Cardiac fibroblast (primary cell): ENCODE measurements around the gene NDUFS6.

Source experiments
- DNase-seq, 2 donors: peaks; one replicate each; pipeline versions ENCODE4 v3.0.0 to v3.0.0-alpha.2; 2010; ENCODE audit warnings: low read depth in 2 of 2
- H3K4me3 ChIP-seq, 2 donors: replicated peaks in 1 of 2; 1 replicate in 1 of 2; 2 replicates in 1 of 2; pipeline ENCODE4 v1.5.1; 2011; ENCODE audit warnings: low read depth in 2 of 2, low read length in 2 of 2, mild to moderate bottlenecking in 2 of 2, moderate library complexity in 1 of 2
- TF ChIP-seq, protein P1 (sequence below): IDR thresholded peaks from one replicate; pipeline ENCODE4 v1.5.1; 2011; ENCODE audit warnings: low read depth, mild to moderate bottlenecking, low read length, inconsistent platforms

The NDUFS6 gene

DNA sequence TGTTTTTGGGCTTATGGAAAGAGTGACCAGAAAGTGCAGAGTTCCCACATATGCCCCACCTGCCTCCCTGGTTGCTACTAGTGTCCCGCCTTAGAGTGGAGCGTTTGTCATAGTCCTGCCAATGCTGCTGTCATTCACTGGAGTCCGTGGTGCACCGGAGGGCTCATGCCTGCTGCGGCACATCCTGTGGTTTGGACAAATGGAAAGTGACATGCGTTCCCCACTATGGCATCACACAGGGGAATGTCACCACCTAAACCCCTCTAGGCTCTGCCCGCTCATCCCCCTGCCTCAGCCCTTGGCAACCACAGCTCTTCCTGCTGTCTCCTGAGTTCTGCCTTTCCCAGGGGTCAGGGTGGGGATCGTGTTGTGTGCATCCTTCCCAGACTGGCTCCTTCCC lies 52.3 kb downstream of the NDUFS6 start:
- no peak for DNase-seq
- no peak overlapping the region for H3K4me3 ChIP-seq
- TF ChIP-seq, protein P1, sequence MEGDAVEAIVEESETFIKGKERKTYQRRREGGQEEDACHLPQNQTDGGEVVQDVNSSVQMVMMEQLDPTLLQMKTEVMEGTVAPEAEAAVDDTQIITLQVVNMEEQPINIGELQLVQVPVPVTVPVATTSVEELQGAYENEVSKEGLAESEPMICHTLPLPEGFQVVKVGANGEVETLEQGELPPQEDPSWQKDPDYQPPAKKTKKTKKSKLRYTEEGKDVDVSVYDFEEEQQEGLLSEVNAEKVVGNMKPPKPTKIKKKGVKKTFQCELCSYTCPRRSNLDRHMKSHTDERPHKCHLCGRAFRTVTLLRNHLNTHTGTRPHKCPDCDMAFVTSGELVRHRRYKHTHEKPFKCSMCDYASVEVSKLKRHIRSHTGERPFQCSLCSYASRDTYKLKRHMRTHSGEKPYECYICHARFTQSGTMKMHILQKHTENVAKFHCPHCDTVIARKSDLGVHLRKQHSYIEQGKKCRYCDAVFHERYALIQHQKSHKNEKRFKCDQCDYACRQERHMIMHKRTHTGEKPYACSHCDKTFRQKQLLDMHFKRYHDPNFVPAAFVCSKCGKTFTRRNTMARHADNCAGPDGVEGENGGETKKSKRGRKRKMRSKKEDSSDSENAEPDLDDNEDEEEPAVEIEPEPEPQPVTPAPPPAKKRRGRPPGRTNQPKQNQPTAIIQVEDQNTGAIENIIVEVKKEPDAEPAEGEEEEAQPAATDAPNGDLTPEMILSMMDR, result no peak

DNA sequence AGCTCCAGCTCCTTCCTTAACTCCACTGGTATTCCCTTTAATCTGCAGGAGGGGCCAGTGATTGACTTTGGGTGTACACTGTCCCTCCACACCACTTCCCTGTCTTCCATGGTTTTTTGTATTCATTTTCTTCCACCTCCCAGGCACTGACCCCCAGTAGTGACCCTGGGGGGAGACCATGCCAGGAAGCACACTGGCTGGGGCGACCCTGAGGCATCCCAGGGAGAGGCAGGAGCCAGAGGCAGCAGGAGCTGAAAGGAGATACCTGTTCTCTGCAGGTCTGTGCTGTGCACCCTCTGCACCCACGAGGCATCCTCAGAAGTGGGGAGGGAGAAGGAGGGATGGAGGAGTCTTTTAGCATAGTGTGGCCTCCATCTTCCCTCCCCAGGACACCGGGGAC lies 53.9 kb downstream of the NDUFS6 start:
- TF ChIP-seq, protein P1, result no peak
- DNase-seq, result no peak
- H3K4me3 ChIP-seq, result no peak overlapping the region

DNA sequence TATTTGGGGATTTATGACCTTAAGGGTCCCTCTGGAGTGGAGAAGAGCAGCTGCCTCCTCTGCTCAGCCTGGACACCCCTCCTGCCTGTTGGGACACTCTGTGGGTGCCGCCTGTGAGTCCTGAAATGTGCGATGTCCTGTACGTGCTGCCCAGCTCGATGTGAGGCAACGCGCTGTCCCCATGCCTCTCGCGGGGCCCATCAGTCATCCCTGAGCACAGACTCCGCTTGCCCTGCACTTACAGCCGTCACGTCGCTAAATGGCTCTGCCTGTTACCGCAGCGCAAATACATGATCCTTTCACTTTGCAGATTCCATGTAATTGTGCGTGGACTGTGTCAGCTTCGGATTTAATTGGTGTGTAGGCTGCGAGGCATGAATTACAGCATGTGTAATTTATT lies 54.4 kb downstream of the NDUFS6 start:
- TF ChIP-seq, protein P1, result no peak
- no peak overlapping the region for H3K4me3 ChIP-seq
- no peak for DNase-seq

DNA sequence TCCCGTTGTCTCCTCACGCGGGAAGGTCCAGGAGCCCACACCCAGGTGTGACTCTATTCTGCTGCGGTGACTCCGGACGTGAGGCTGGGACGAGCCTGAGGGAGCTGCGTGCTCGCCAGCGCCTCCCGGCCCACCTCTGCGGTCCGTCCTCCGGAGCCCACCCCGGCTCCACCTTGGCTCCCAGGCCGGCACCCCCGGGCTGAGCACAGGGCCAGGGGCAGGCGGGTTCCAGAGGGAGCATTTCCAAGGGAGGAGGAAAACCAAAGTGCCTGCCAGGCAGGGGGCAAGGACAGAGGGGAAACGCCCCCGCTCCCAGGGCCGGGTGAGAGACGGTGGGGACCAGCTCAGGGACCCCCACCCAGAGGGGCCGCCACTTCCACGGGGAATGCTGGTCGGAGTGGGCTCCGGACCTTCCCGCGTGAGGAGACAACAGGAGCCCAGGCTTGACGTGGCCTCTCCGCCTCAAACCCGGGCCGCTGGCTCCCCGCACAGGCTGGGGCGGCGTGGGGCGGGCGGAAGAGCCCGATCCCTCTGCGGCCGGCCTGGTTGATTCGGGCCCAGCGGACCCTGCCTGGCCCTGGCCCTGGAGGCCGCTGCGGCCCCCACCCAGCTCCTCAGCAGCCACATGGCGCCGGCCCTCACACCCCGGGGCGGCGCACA lies 55.5 kb downstream of the NDUFS6 start:
- TF ChIP-seq, protein P1, result no peak
- H3K4me3 ChIP-seq, result peak overlapping the region; percentile 36 to 46

DNA sequence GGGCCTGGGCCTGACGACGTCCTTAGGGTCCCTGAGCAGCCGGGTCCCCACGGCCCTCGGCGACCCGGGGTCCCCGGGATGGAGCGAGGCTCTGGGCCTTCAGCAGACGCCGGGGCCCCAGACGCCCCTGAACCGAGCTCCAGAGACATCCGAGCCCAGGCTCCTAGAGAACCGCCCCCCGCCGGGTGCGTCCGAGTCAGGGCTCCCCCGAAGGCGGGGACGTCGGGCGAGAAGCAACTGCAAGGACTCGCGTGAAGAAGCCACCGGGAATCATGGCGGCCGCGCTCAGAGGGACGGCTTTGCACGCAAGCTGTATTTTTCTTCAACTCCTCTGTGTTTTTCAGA lies 56.0 kb downstream of the NDUFS6 start:
- TF ChIP-seq, protein P1, result no peak
- no peak overlapping the region for H3K4me3 ChIP-seq
- no peak for DNase-seq

More for the DNA sequence above, 55.5 kb downstream of the NDUFS6 start:
- DNase-seq, result no peak

DNA sequence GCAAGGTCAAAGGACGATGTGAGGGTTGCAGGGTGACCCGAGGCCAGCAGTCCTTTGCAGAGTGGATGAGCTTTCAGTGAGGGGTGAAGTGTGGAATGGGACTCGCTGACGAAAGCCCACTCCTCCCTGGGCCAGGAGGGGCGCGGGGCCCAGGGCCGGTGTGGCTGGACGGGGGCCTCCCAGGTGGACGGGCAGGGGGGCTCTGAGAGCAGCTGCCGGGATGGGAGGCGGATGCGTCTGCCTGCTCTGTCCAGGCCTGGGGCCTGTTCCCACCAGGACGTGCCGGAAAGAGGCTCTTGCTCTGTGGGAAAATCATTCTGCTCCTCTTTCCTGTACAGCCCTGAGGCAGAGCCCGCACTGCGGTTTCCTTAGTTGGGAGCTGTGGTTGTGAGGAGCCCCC lies 57.2 kb downstream of the NDUFS6 start:
- TF ChIP-seq, protein P1, result no peak
- H3K4me3 ChIP-seq, result no peak overlapping the region
- no peak for DNase-seq

DNA sequence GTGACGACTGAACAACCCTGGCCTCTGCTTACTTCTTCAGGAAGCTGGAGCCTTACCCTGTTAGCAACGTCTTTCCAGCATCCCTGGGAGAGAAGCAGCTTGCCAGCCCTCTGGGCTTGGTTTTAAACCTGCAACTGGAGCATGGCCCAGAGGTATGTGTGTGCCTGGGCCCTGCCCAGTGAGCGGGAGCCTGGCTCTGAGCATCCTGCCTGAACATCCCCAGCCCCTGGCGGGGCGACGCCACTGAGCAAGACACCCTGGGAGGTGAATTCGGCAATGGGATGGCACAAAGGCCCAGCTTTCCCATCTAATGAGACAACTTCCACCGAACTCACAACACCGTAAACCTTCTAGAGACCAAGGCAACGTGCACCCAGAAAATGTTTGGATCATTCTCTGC lies 57.9 kb downstream of the NDUFS6 start:
- H3K4me3 ChIP-seq, result no peak overlapping the region
- DNase-seq, result no peak
- TF ChIP-seq, protein P1, result no peak
